Lower leg skin (tissue), 3 donors: ENCODE data around the gene ZNF22.

Experiments used
- CTCF ChIP-seq, 3 donors: fragments of 450-650 bp; IDR thresholded peaks; one replicate each; pipeline ENCODE4 v1.5.1; 2016; ENCODE audit warnings: antibody characterized with exemption in 3 of 3, mild to moderate bottlenecking in 3 of 3, moderate library complexity in 2 of 3
- POLR2A ChIP-seq, 2 donors: fragments of 450-650 bp; IDR thresholded peaks; one replicate each; pipeline ENCODE4 v1.6.1; 2016 to 2017; ENCODE audit warnings: antibody characterized with exemption in 2 of 2, mild to moderate bottlenecking in 1 of 2, moderate library complexity in 1 of 2

GRCh38 chr10:44968500-44969400 lies 32.0 kb upstream of the ZNF22 start:
- no peak for TF ChIP-seq CTCF (IDR thresholded peaks at IDR 0.05)
- TF ChIP-seq POLR2A (IDR thresholded peaks at IDR 0.05) = no peak
